HFFc6 (cell line): ENCODE results near the gene HTN1. TPM values are rescaled to one million over a fixed set of nuclear protein-coding genes. Genes with fewer than 3 reads are reported as not detected.

Source experiments
- DNase-seq: peaks from one replicate; pipeline ENCODE4 v3.0.0-alpha.2; 2018
- H3K27ac Mint-ChIP-seq: 2 replicates; pipeline ENCODE4 v1.8.0; 2020; ENCODE audit warnings: mild to moderate bottlenecking, mixed read lengths
- H3K27me3 Mint-ChIP-seq: 2 replicates; pipeline ENCODE4 v1.8.0; 2021; ENCODE audit warnings: mild to moderate bottlenecking, moderate library complexity, mixed read lengths; ENCODE audit not compliant: insufficient read depth
- H3K36me3 Mint-ChIP-seq: 2 replicates; pipeline ENCODE4 v1.8.0; 2021; ENCODE audit warnings: low read depth, mixed read lengths
- H3K4me1 Mint-ChIP-seq: 2 replicates; pipeline ENCODE4 v1.8.0; 2020; ENCODE audit warnings: low read depth, mixed read lengths
- H3K4me3 Mint-ChIP-seq: 2 replicates; pipeline ENCODE4 v1.8.0; 2020; ENCODE audit warnings: mild to moderate bottlenecking, moderate library complexity, mixed read lengths
- H3K9me3 Mint-ChIP-seq: 2 replicates; pipeline ENCODE4 v1.8.0; 2020; ENCODE audit warnings: mild to moderate bottlenecking, mixed read lengths
- CTCF ChIP-seq: fragments of 200-600 bp; sonication (generic); IDR thresholded peaks from 2 replicates; pipeline ENCODE4 v1.5.0; 2021; ENCODE audit warnings: antibody characterized with exemption, mild to moderate bottlenecking
- total RNA-seq, 6 experiments: library from RNA; stranded (reverse); fragmentation: NEBNext Ultra II Directional; extraction: Animal tissue kit (Norgen Biotek cat#: 25700); gene quantifications; 2 replicates in 1 of 6; 3 replicates in 5 of 6; pipeline ENCODE4 v1.2.3, GENCODE V29; 2021

HTN1 gene
- total RNA-seq, 6 experiments from 2014 or later = not detected

GRCh38 chr4:70099206-70099605, 49.0 kb downstream of the HTN1 start:
- no peak overlapping the region for H3K27ac Mint-ChIP-seq
- H3K4me1 Mint-ChIP-seq = no peaks in the 10 kb centered on the region
- H3K9me3 Mint-ChIP-seq = peaks cover 28% of the 10 kb centered on the region
- H3K27me3 Mint-ChIP-seq = no peaks in the 10 kb centered on the region
- no peak for TF ChIP-seq CTCF
- H3K36me3 Mint-ChIP-seq = peaks cover 4% of the 10 kb centered on the region; the same call in 1 of the 2 replicates
- H3K4me3 Mint-ChIP-seq = no peak overlapping the region
- DNase-seq = no peak

Other genes starting within 250 kb of the HTN1 start
- gene SULT1E1, start 190.3 kb upstream of the HTN1 start, total RNA-seq = not detected
- not detected for gene CSN1S1, start 119.4 kb upstream of the HTN1 start, total RNA-seq
- not detected for gene CSN2, start 84.7 kb upstream of the HTN1 start, total RNA-seq
- not detected for gene STATH, start 54.5 kb upstream of the HTN1 start, total RNA-seq
- not detected for gene HTN3, start 22.0 kb upstream of the HTN1 start, total RNA-seq
- not detected for gene PRR27, start 103.8 kb downstream of the HTN1 start, total RNA-seq
- gene ODAM, start 145.3 kb downstream of the HTN1 start, total RNA-seq = not detected
- not detected for gene FDCSP, start 175.7 kb downstream of the HTN1 start, total RNA-seq
- not detected for gene CSN3, start 192.2 kb downstream of the HTN1 start, total RNA-seq